AG04450 (cell line): ENCODE results near the gene LCN10. TPM values are rescaled to one million over a fixed set of nuclear protein-coding genes. Genes with fewer than 3 reads are reported as not detected.

ENCODE experiments used
- CTCF ChIA-PET: fragments of 300-600, 350-600 bp; formaldehyde crosslinking; extraction: SDS; loops from one replicate; lab custom pipeline; 2022; ENCODE audit warnings: antibody characterized with exemption, inconsistent platforms; lab: Charles Lee
- POLR2A ChIA-PET: fragments of 350-600 bp; formaldehyde crosslinking; extraction: SDS; loops from one replicate; lab custom pipeline; 2021; ENCODE audit warnings: antibody characterized with exemption, inconsistent platforms; lab: Yijun Ruan, JAX
- DNase-seq: peaks from one replicate; pipeline ENCODE4 v3.0.0-alpha.2; 2011; ENCODE audit warnings: low read depth, low spot score
- H3K27ac ChIP-seq: one replicate; pipeline ENCODE4 v1.5.1; 2012; ENCODE audit warnings: low read depth, low read length, control low read depth
- H3K27me3 ChIP-seq: one replicate; pipeline ENCODE4 v1.6.0; 2012; ENCODE audit warnings: low read length; ENCODE audit not compliant: control insufficient read depth, insufficient read depth
- H3K4me3 ChIP-seq: 2 replicates; pipeline ENCODE4 v1.5.1; 2011; ENCODE audit warnings: mild to moderate bottlenecking, low read depth, low read length, control low read depth
- H3K9me3 ChIP-seq: 2 replicates; pipeline ENCODE4 v1.5.1; 2012; ENCODE audit warnings: low read length; ENCODE audit not compliant: control insufficient read depth, insufficient read depth
- CTCF ChIP-seq: IDR thresholded peaks from 2 replicates; pipeline ENCODE4 v1.5.1; 2011; ENCODE audit warnings: low read depth, low read length, control low read depth, inconsistent platforms
- polyA plus RNA-seq: library from polyadenylated mRNA; depleted of rRNA; stranded (reverse); fragments of >200 nt; gene quantifications from 2 replicates; pipeline ENCODE4 v1.2.3, GENCODE V29; 2011

The LCN10 gene
- polyA plus RNA-seq, 1 experiment = not detected

- Histone ChIP-seq H3K9me3 (no peaks in the 10 kb centered on the region; the same call in 1 of the 2 replicates), H3K27me3 (peaks cover 25% of the 10 kb centered on the region), H3K4me3 (no peak overlapping the region), H3K27ac (no peak overlapping the region)
- no peak for TF ChIP-seq CTCF
- CTCF ChIA-PET = interaction anchor here (0.7 to 1.5 kb wide), 2 partner anchors 26 to 44 kb away, joined by 3 to 5 read pairs; no protein-coding TSS in a partner anchor
- no peak for DNase-seq
- POLR2A ChIA-PET = interaction anchor here (0.9 kb wide), 1 partner anchor 29 kb away, joined by 3 read pairs; no protein-coding TSS in a partner anchor
Measured at GRCh38 chr9:136697821-136698526, 44.8 kb downstream of the LCN10 start.

GRCh38 chr9:136697146-136697820 lies 45.5 kb downstream of the LCN10 start:
- Histone ChIP-seq H3K27ac (no peak overlapping the region), H3K4me3 (no peak overlapping the region), H3K27me3 (peaks cover 25% of the 10 kb centered on the region), H3K9me3 (no peaks in the 10 kb centered on the region; the same call in 1 of the 2 replicates)
- POLR2A ChIA-PET = interaction anchor here (0.9 kb wide), 1 partner anchor 30 kb away, joined by 3 read pairs; no protein-coding TSS in a partner anchor
- CTCF ChIA-PET = interaction anchor here (0.7 to 1.5 kb wide), 2 partner anchors 26 to 44 kb away, joined by 3 to 5 read pairs; no protein-coding TSS in a partner anchor
- no peak for DNase-seq
- no peak for TF ChIP-seq CTCF

- H3K9me3 ChIP-seq = no peaks in the 10 kb centered on the region; the same call in 1 of the 2 replicates
- no peak overlapping the region for H3K4me3 ChIP-seq
- no peak overlapping the region for H3K27ac ChIP-seq
- ChIA-PET POLR2A (no interaction called here), CTCF (interaction anchor here (1.5 kb wide), 1 partner anchor 25 kb away, joined by 5 read pairs; no protein-coding TSS in a partner anchor)
- peaks cover 21% of the 10 kb centered on the region for H3K27me3 ChIP-seq
- no peak for TF ChIP-seq CTCF
- no peak for DNase-seq
Measured at GRCh38 chr9:136696502-136696901, 46.2 kb downstream of the LCN10 start.

GRCh38 chr9:136695955-136696354 lies 46.8 kb downstream of the LCN10 start:
- POLR2A ChIA-PET = no interaction called here
- CTCF ChIA-PET = no interaction called here

More at GRCh38 chr9:136695955-136696354, 46.8 kb downstream of the LCN10 start:
- no peak overlapping the region for H3K27ac ChIP-seq
- no peak for DNase-seq
- H3K27me3 ChIP-seq = peaks cover 15% of the 10 kb centered on the region
- TF ChIP-seq CTCF = no peak
- H3K9me3 ChIP-seq = no peaks in the 10 kb centered on the region; the same call in 1 of the 2 replicates
- no peak overlapping the region for H3K4me3 ChIP-seq
